ENCODE measurements around the gene CCDC15.
"Not testable (repeated sequence)": the region's sequence is repeated elsewhere in the genome, so short reads cannot be mapped to it uniquely, and the experiment has no call there.

CCDC15 gene

GRCh38 chr11:125081098-125081798 lies 127.2 kb downstream of the CCDC15 start:
- DNase-seq (ENCODE audit: low spot score), result no peak

DNA sequence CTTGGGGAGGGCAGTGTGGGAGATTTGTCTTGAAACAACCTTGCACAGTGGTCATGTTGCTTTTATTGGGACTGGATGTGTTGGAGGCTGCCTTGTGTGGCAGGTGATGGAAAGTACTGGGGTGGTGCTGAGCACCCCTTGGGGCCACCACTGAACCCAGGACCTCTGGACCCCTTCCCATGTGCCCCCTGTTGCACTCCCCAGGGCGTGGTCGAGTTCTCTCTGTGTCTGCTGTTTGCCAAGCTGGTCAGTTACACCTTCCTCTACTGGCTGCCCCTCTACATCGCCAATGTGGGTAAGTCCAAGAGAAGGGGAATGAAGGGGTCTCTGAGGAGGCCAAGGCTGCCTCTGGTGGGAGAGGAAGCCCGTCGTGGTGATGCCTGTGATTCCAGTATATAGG lies 128.0 kb downstream of the CCDC15 start:
- no peak for DNase-seq (ENCODE audit: low spot score)

GRCh38 chr11:125082611-125083311 lies 128.8 kb downstream of the CCDC15 start:
- no peak for DNase-seq (ENCODE audit: low spot score)

DNA sequence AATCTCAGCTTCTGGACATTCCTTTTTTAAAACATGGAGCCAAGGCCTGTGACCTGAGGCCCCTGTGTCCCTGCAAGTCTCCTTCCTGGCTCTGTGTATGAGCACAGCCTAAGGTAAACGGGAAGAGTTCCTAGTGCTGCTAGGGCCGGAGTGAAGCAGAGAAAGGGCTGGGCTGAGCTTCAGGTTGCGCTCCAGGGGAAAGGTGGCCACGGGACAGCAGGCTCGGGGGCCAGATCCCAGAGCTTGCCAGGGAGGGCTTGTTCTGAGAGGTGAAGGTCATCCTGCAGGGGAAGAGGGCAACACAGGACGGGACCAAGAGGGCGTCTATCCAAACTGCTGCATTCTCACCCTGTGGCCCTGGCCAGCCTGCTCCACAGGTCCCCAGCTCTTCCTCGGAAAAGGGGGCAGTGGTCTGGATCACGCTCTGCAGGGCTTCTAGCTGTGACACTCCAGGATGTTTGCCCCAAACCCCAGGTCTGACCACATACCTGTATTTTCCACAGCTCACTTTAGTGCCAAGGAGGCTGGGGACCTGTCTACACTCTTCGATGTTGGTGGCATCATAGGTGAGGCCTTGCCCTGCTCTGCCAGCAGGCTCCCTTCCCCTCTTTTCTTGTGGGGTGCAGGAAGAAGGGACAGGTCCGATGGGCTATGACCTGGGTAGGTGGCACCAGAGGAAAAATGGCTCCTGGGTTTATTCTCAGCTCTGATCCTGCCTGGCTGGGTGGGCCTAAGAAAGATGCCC lies 129.5 kb downstream of the CCDC15 start:
- DNase-seq (ENCODE audit: low spot score), result no peak

DNA sequence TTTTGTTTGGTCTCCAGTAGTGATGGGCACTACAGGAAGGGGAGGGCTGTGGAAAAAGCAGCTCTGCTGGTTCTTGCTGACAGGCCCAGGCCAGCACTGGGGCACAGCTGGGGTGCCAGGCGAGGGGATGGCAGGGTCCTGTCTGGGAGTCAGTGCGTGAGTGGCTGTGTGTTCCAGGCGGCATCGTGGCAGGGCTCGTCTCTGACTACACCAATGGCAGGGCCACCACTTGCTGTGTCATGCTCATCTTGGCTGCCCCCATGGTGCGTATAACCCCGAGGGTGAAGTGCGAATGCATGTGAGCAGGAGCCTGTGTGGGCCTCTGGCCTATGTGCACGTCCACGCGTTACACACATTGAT lies 130.0 kb downstream of the CCDC15 start:
- DNase-seq (ENCODE audit: low spot score), result no peak

DNA sequence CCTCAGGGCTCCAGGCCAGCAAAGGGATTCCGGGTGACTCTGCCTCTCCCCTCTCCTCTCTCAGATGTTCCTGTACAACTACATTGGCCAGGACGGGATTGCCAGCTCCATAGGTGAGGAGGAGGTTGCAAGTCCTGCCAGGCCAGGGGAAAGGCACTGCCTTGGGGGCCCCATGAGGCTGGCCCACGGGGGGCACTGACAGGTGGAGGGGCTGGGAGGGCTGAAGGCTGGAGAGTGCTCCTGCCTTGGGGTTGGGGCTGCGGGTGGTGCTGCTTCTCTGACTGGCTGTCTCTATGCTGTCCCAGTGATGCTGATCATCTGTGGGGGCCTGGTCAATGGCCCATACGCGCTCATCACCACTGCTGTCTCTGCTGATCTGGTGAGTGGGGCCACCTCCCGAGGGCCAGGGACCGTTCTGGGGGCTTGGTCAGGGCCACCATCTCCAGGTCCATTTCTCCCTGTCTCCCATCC lies 130.8 kb downstream of the CCDC15 start:
- DNase-seq (ENCODE audit: low spot score), result no peak

DNA sequence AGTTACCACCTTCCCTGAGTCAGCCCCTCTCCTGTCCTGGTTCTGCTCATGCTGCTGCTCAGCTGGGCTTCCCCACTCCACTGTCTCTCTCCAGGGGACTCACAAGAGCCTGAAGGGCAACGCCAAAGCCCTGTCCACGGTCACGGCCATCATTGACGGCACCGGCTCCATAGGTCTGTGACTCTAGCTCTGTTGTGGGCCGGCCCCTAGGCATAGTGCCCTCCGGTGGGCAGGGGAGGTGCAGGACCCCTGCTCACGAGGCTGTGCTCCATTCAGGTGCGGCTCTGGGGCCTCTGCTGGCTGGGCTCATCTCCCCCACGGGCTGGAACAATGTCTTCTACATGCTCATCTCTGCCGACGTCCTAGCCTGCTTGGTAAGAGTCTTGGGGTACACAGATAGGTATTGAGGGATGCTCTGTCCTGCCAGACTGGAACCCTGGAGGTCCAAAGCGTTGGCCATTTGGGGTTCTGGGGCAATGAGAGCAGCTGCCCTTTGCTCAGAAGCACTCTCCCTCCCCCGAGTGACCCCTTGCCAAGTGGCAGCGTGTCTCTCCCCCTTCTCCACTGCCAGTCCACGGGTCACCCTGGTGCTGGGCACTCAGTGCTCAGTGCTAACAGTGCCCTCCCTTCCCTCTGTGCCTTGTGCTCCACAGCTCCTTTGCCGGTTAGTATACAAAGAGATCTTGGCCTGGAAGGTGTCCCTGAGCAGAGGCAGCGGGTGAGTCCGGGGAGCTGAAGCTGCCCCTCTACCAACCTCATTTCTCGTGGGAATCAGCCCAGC lies 131.5 kb downstream of the CCDC15 start:
- DNase-seq (ENCODE audit: low spot score), result no peak

DNA sequence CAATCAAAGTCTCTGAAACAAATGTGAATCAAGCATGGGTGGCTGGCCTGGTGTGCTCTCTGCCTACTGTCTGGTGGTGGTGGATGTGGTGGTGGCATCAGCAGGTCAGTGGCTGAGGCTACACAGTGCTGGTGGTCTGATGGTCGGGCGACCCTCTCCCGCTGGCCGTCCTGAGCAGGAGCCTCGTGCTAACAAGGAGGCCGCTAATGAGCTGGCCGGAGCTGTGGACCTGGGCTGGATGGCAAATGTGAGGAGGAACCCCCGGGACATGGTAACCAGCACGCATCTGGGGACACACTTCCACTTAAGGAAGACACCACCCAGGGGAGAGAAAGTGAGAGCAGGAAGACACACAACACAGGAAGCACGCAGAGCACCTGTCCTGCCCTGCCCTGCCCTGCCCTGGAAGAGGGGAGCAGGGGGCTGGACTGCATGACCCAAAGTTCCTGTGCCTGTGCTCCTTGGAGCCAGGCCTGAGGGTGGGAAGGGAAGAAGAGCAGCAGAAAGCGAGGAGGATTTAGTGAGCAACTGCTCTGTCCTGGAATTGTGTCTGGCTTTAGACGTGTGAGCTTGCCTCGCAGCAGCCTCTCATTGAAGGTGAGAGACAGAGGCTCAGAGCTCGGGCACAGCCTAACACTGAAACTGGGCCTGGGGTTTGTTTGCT lies 132.8 kb downstream of the CCDC15 start:
- DNase-seq (ENCODE audit: low spot score), result no peak

GRCh38 chr11:125088123-125088522 lies 134.1 kb downstream of the CCDC15 start:
- DNase-seq (ENCODE audit: low spot score), result no peak

- no peak for DNase-seq (ENCODE audit: low spot score)
These were observed 134.8 kb downstream of the CCDC15 start for GRCh38 chr11:125088576-125089455.

- DNase-seq (ENCODE audit: low spot score), result not testable (repeated sequence)
These were observed 135.5 kb downstream of the CCDC15 start for GRCh38 chr11:125089481-125089880.

- not testable (repeated sequence) for DNase-seq (ENCODE audit: low spot score)
These were observed 136.1 kb downstream of the CCDC15 start for GRCh38 chr11:125090151-125090550.

GRCh38 chr11:125090816-125091215 lies 136.8 kb downstream of the CCDC15 start:
- no peak for DNase-seq (ENCODE audit: low spot score)
